ENCODE measurements around the gene PATE1.
"Not testable (repeated sequence)": the region's sequence is repeated elsewhere in the genome, so short reads cannot be mapped to it uniquely, and the experiment has no call there.

PATE1 gene

GRCh38 chr11:125745979-125746378 is at the start of gene PATE1:
PATE1 (plus strand) TSS chr11:125746279; CDS start chr11:125746305, 26 bp downstream.
- DNase-seq = no peak

GRCh38 chr11:125701018-125701610 is 45.0 kb upstream of the PATE1 start:
- no peak for DNase-seq

GRCh38 chr11:125701858-125702621 is 44.0 kb upstream of the PATE1 start:
- no peak for DNase-seq

- DNase-seq = not testable (repeated sequence)
Measured at GRCh38 chr11:125704686-125705085, 41.4 kb upstream of the PATE1 start.

- DNase-seq = no peak
Measured at GRCh38 chr11:125720781-125721180, 25.3 kb upstream of the PATE1 start.

- DNase-seq = peak; percentile 18
Measured at GRCh38 chr11:125724125-125724524, 22.0 kb upstream of the PATE1 start.

DNA sequence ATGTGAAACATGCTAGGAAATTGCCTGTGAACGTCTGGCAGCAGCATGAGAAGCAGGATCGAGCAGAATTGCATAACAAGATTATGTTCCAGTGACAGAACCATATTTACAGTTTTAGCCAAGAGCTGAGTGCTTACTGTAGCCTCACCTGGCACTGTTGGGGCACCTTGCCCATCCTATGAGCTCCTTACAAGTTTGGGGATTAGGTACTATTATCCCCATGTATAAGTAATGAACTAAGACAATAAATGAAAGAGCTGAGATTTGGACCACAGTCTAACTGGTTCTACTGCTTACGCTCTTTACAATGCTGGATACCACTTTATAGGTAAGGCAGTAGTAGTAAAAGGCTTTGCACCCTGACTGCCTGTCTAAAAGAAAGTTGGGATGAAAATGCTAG is 17.1 kb upstream of the PATE1 start:
- no peak for DNase-seq

DNA sequence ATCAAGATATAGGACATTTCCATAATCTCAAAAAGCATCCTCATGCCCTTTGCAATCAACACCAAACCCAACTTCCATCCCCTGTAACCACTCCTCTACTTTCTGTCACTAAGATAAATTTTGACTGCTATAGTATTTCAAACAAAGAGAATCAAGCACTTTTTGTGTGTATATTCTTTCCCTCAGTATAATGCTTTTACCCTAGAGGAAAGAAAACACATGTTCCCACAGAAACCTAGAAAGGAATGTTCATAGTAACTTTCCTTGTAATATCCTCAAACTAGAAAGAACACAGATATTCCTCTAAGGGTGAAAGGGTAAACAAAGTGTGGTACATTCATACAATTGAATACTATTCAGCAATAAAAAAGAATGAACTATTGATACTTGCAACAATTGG is 5.5 kb upstream of the PATE1 start:
- no peak for DNase-seq

- DNase-seq = no peak
Measured at GRCh38 chr11:125743681-125744080, 2.4 kb upstream of the PATE1 start.

DNA sequence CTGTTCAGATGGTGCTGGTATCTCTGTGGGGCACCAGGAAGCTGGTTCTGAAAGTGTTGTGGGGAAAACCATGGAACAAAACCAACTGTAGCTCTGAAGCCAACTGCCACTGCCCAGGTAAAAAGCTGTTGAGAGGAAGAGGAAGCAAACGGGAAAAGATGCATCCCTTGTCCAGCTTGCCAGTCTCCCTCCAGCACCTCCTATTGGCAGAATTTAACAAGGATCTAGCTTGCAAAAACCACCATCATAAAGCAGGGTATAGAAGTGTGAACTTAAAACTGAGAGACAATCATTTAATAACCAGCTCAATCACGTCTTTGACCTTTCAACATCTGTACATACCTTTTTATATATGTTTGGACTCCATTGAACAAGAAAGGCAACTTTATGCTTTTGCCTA is 4.5 kb downstream of the PATE1 start:
- no peak for DNase-seq

DNA sequence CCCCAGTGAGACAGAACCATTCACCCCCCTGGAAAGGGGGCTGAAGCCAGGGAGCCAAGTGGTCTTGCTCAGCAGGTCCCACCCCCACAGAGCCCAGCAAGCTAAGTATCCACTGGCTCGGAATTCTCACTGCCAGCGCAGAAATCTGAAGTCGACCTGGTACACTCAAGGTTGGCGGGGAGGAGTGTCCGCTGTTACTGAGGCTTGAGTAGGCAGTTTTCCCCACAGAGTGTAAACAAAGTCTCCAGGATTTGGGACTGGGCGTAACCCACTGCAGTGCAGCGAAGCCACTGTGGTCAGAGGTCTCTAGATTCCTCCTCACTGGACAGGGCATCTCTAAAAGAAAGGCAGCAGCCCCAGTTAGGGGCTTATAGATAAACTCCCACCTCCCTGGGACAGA is 10.0 kb downstream of the PATE1 start:
- DNase-seq = no peak

GRCh38 chr11:125762445-125762844 is 16.4 kb downstream of the PATE1 start:
- no peak for DNase-seq

- DNase-seq = no peak
Measured at GRCh38 chr11:125763483-125763882, 17.4 kb downstream of the PATE1 start.

- DNase-seq = no peak
Measured at GRCh38 chr11:125766251-125766650, 20.2 kb downstream of the PATE1 start.

DNA sequence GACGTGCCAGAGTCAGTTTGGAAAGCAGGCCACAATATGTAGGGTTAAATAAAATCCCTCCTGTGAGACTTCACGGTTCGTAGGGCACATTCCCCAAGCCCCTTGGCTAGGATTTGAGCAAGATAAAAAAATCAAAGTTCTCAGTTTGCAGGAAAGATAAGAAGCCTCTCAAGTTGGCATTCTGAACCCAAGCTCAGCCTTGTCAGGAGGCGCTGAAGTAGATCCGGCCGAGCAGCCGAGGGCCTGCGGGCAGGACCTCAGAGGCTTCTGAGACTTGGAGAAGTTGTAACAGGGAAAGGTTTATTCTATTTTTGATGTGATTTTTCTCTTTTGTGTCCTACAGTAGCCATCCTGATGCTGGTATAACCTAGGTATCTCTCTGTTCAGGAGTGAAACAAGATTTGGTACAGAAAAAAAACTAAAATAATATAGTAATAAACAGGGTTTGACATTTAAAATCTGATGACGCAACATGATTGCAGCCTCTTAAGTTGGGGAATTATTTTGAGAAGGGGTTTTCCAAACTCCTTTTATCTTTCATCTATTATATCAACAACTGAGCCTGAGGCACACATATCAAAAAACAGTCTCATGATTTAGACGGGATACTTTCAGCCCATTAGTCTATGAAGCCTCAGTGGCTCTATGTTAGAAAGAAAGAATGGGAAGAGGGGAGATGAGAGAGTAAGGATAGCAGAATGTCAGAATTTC is 22.4 kb downstream of the PATE1 start:
- DNase-seq = no peak

- DNase-seq = no peak
Measured at GRCh38 chr11:125770583-125770982, 24.5 kb downstream of the PATE1 start.

DNA sequence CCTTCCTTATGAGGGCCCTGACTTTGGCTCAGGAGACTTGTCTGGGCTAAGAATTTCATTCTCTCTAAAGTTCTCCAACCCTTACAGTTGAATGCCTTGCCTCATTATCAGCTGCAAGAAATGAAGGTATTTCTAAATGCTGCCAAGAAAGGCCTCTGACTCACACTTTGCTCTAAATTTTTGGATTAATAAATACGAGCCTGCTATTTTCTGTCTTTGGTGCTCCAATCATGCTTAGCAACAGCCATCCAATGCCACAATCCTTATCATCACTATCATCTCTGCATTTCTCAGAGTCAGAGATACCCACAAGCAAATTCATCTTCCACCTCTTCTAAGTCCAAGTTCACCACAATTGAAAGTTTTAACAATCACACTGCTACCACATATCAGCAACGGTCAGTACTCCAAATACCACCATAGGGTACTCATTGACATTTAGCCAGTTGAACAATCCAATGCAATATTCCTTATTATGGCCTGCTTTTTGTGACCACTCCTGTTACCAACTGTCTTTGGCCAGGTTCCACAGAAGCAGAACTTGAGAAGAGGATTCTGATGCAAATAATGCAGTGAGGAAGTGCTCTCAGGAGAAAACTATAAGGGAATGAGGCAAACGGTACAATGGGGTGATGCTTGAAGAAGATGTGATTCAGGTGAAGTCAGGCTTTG is 26.9 kb downstream of the PATE1 start:
- DNase-seq = no peak

- DNase-seq = no peak
Measured at GRCh38 chr11:125773516-125773915, 27.4 kb downstream of the PATE1 start.

DNA sequence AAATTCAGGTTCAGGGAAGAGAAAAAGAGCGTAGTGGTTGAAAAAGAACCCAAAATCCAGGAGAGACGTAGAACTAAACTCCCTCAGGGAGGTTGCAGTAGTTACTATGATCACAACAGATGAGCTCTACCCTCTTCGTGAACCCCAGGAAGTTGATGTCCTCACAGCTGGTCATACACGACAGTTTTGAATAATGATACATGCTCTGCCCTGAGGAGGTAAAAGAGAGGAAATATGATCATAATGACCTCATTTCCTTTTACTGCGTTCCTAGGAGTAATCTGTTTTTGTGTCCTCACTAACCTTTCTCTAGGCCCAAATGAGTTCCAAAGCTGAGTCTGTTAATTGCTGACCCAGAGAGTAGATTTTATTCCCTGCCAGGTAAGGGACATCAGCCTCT is 31.2 kb downstream of the PATE1 start:
- no peak for DNase-seq

DNA sequence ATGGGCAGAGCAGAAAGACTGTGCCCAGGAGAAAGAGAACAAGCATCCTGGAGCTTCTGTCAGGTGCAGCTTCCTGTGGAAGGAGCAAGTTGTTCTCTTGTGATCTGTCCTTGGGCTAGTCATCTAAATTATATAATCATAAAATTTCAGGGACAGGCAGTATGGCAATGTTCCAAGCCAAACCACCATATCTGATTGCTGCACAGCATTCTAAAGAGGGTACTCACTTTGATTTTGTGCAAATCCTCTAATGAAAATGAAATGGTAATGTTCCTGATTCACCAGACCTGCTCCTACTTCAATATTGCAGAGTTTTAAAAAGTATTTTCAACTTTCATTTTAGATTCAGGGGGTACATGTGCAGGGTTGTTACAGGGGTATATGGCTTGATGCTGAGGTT is 32.6 kb downstream of the PATE1 start, which contains the start of gene PATE2:
TSS of gene PATE2 (minus strand) at position 101 of the 400 bp plus-strand sequence. CDS start at position 46, 55 bp downstream.
- no peak for DNase-seq

DNA sequence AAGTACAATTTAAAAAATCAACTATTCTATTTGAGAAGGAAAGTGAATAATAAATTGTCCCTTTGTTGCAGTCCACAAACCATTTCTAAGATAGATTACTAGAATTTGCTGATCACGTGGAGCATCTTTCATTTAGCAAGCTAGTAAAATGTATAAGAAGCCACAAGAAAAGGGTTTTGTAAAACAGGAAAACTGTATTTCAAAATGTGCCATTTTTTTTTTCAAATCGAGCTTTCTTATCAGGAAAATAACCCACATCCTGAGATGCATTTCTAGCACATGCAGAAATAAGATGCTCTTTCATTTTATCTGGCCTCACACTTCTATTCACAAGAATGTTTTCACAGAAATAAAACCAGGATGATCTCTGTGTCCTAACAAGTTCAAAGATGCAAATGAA is 38.6 kb downstream of the PATE1 start:
- DNase-seq = no peak

DNA sequence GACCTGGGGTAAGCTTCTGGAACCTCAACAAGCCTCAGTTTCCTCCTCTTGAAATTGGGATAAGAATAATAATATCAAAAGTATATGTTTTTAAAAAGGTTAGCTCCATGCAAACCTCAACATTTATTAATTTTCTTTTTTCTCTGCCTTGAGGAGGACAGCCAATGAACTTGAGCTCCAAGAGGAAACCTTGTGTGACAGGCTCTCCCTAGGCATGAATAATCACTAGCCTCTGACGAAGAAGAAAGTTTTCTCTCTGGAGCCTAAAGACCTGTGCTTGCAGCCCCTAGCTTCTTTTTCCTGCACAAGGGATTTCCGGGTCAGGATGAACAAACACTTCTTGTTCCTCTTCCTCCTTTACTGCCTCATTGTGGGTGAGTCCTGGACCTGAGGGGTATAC is 41.7 kb downstream of the PATE1 start, which contains the start of gene PATE3:
TSS of gene PATE3 (plus strand) at position 301 of the 400 bp plus-strand sequence. CDS start at position 326, 25 bp downstream.
- DNase-seq = no peak

DNA sequence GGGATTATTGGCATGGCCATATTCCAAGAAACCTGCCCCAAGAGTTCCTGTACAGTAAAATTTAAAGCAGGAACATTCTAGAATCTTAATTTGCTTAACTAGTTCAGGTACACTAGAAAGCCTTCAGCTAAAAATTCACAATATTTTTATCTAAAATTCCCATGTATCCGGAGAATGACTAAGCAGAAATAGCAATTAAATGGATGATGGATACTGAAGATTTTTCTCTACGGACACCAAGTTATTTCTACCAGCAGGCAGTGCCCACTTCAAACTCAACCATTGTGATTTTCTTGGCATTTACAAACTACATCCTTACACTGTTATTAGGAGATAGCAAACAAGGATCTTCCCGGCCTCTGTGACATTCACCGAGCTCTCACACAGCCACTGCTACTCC is 44.7 kb downstream of the PATE1 start:
- DNase-seq = no peak

Measured in NCI-H1105 treated with DMSO at 0.1 percent for 48 hours (cell line).